ENCODE results near the gene ALOX12B.
"Not testable (repeated sequence)": the region's sequence is repeated elsewhere in the genome, so short reads cannot be mapped to it uniquely, and the experiment has no call there.

The ALOX12B gene

GRCh38 chr17:8081876-8082275 is 5.6 kb downstream of the ALOX12B start:
- DNase-seq, result no peak

GRCh38 chr17:8080799-8081219 is 6.7 kb downstream of the ALOX12B start:
- DNase-seq, result no peak

- DNase-seq, result no peak
Measured at GRCh38 chr17:8080208-8080798, 7.2 kb downstream of the ALOX12B start.

GRCh38 chr17:8079291-8080207 is 8.0 kb downstream of the ALOX12B start:
- peak; percentile 68 for DNase-seq

- not testable (repeated sequence) for DNase-seq
Measured at GRCh38 chr17:8077939-8078338, 9.6 kb downstream of the ALOX12B start.

- DNase-seq, result no peak
Measured at GRCh38 chr17:8076502-8077266, 10.8 kb downstream of the ALOX12B start.

- DNase-seq, result no peak
Measured at GRCh38 chr17:8075574-8076342, 11.8 kb downstream of the ALOX12B start.

- DNase-seq, result no peak
Measured at GRCh38 chr17:8075081-8075480, 12.4 kb downstream of the ALOX12B start.

GRCh38 chr17:8074554-8074953 is 13.0 kb downstream of the ALOX12B start:
- DNase-seq, result no peak

- peak; percentile 35 for DNase-seq
Measured at GRCh38 chr17:8073627-8074484, 13.7 kb downstream of the ALOX12B start.

- no peak for DNase-seq
Measured at GRCh38 chr17:8072729-8073461, 14.6 kb downstream of the ALOX12B start.

GRCh38 chr17:8072341-8072728 is 15.2 kb downstream of the ALOX12B start:
- no peak for DNase-seq

- DNase-seq, result no peak
Measured at GRCh38 chr17:8071496-8071895, 16.0 kb downstream of the ALOX12B start.

- DNase-seq, result no peak
Measured at GRCh38 chr17:8069587-8069860, 18.0 kb downstream of the ALOX12B start.

GRCh38 chr17:8068736-8069586 is 18.6 kb downstream of the ALOX12B start:
- DNase-seq, result no peak

- DNase-seq, result no peak
Measured at GRCh38 chr17:8067806-8068205, 19.7 kb downstream of the ALOX12B start.

- DNase-seq, result no peak
Measured at GRCh38 chr17:8066841-8067775, 20.4 kb downstream of the ALOX12B start.

GRCh38 chr17:8064561-8065019 is 22.9 kb downstream of the ALOX12B start:
- DNase-seq, result no peak

All from midbrain (tissue), 1 donor.